ENCODE results near the gene LPCAT2. TPM values are rescaled to one million over a fixed set of nuclear protein-coding genes. Genes with fewer than 3 reads are reported as not detected.

LPCAT2 gene
- total RNA-seq, 1 experiment from 2014 or later, result 7.1 TPM

- H3K27ac Mint-ChIP-seq, result no peak overlapping the region
- peaks cover 17% of the 10 kb centered on the region for H3K36me3 Mint-ChIP-seq
- ChIA-PET POLR2A (no interaction called here), CTCF (interaction anchor here (1.1 to 2.8 kb wide), 3 partner anchors 16 to 221 kb away, joined by 3 to 33 read pairs (median 16); no protein-coding TSS in a partner anchor)
- no peaks in the 10 kb centered on the region for H3K9me3 Mint-ChIP-seq
- ATAC-seq (no peak), DNase-seq (ENCODE audit: low spot score) (no peak)
- peaks cover 53% of the 10 kb centered on the region for H3K27me3 Mint-ChIP-seq (ENCODE audit: low read depth)
- no peak for TF ChIP-seq KAT7 (CRISPR knock-in tag; IDR thresholded peaks at IDR 0.05; ENCODE audit: borderline replicate concordance)
- TF ChIP-seq FOXP4 (CRISPR knock-in tag; IDR thresholded peaks at IDR 0.05), result no peak
- no peak for TF ChIP-seq ATF6 (CRISPR knock-in tag; IDR thresholded peaks at IDR 0.05)
- TF ChIP-seq MLX (CRISPR knock-in tag; IDR thresholded peaks at IDR 0.05), result no peak
- no peak for TF ChIP-seq ZNF121 (CRISPR knock-in tag; IDR thresholded peaks at IDR 0.05)
- no peak for TF ChIP-seq TEAD1 (CRISPR knock-in tag; IDR thresholded peaks at IDR 0.05)
- TF ChIP-seq ZNF416 (CRISPR knock-in tag; IDR thresholded peaks at IDR 0.05), result no peak
- TF ChIP-seq TCF7 (CRISPR knock-in tag; IDR thresholded peaks at IDR 0.05; ENCODE audit: low read depth), result no peak
- TF ChIP-seq AR (CRISPR knock-in tag; IDR thresholded peaks at IDR 0.05), result no peak
- no peak for TF ChIP-seq EMX1 (CRISPR knock-in tag; IDR thresholded peaks at IDR 0.05)
- no peak for TF ChIP-seq FOXJ3 (CRISPR knock-in tag; IDR thresholded peaks at IDR 0.05; ENCODE audit: borderline replicate concordance)
- no peak for TF ChIP-seq ZNF532 (CRISPR knock-in tag; IDR thresholded peaks at IDR 0.05; ENCODE audit: borderline replicate concordance)
- no peak for TF ChIP-seq NR3C1 (CRISPR knock-in tag; conservative IDR thresholded peaks at IDR 0.05; ENCODE audit: low read depth)
- TF ChIP-seq NFE2L1 (CRISPR knock-in tag; IDR thresholded peaks at IDR 0.05), result no peak
- no peak for TF ChIP-seq TEAD4 (CRISPR knock-in tag; IDR thresholded peaks at IDR 0.05)
- no peak for TF ChIP-seq SMAD3 (CRISPR knock-in tag; IDR thresholded peaks at IDR 0.05; ENCODE audit: borderline replicate concordance)
- no peak for TF ChIP-seq ARID4B (CRISPR knock-in tag; IDR thresholded peaks at IDR 0.05; ENCODE audit: borderline replicate concordance)
- peak overlapping the region; percentile 90 for H3K4me3 Mint-ChIP-seq
- H3K4me1 Mint-ChIP-seq, result peaks cover 27% of the 10 kb centered on the region
Measured at GRCh38 chr16:55481023-55481422, 27.8 kb upstream of the LPCAT2 start.
